Stromal cell of bone marrow (primary cell): ENCODE measurements around the gene MEN1.

Experiments used
- DNase-seq: peaks from one replicate; pipeline ENCODE4 v3.0.0-alpha.2; 2012; ENCODE audit warnings: low read depth

Gene MEN1

GRCh38 chr11:64762674-64763525 is 47.5 kb downstream of the MEN1 start:
- peak; percentile 23 for DNase-seq

- DNase-seq = no peak
These were observed 48.1 kb downstream of the MEN1 start for GRCh38 chr11:64762277-64762673.

- DNase-seq = no peak
These were observed 49.5 kb downstream of the MEN1 start for GRCh38 chr11:64760759-64761420.

- peak; percentile 21 for DNase-seq
These were observed 50.3 kb downstream of the MEN1 start, which contains the start of gene PYGM for GRCh38 chr11:64759722-64760719. Gene PYGM, minus strand, starts transcription at chr11:64759974. Its CDS starts 76 bp downstream, at chr11:64759898.

GRCh38 chr11:64759131-64759721 is 51.1 kb downstream of the MEN1 start:
- no peak for DNase-seq

- DNase-seq = no peak
These were observed 51.8 kb downstream of the MEN1 start for GRCh38 chr11:64758330-64759079.

GRCh38 chr11:64757549-64758329 is 52.6 kb downstream of the MEN1 start:
- DNase-seq = no peak

GRCh38 chr11:64755681-64756361 is 54.5 kb downstream of the MEN1 start:
- no peak for DNase-seq

GRCh38 chr11:64754919-64755662 is 55.3 kb downstream of the MEN1 start:
- DNase-seq = no peak

- DNase-seq = no peak
These were observed 56.0 kb downstream of the MEN1 start for GRCh38 chr11:64754124-64754918.
